Astrocyte (in vitro differentiated cells and primary cell): ENCODE results near the gene OCA2. TPM values are rescaled to one million over a fixed set of nuclear protein-coding genes. Genes with fewer than 3 reads are reported as not detected.

Experiments used
- DNase-seq: peaks from one replicate; pipeline ENCODE4 v3.0.0-alpha.2; 2010; ENCODE audit warnings: low read depth
- FAIRE-seq: peaks from 2 replicates; lab custom pipeline; 2011; peaks lifted over from hg19 to GRCh38; lab: Jason Lieb, UNC
- H2AFZ ChIP-seq: 2 replicates; pipeline ENCODE4 v1.6.0; 2012; ENCODE audit warnings: low read depth, low read length, inconsistent platforms
- H3K27ac ChIP-seq: 2 replicates; pipeline ENCODE4 v1.5.1; 2011; ENCODE audit warnings: low read depth, low read length, inconsistent platforms
- H3K27me3 ChIP-seq: 2 replicates; pipeline ENCODE4 v1.6.0; 2011; ENCODE audit warnings: low read length, inconsistent platforms; ENCODE audit not compliant: insufficient read depth
- H3K36me3 ChIP-seq: 2 replicates; pipeline ENCODE4 v1.5.1; 2011; ENCODE audit warnings: low read length, inconsistent platforms; ENCODE audit not compliant: insufficient read depth
- H3K4me1 ChIP-seq: 2 replicates; pipeline ENCODE4 v1.5.1; 2011; ENCODE audit warnings: low read length, inconsistent platforms; ENCODE audit not compliant: insufficient read depth
- H3K4me2 ChIP-seq: 2 replicates; pipeline ENCODE4 v1.6.0; 2012; ENCODE audit warnings: low read length, inconsistent platforms
- H3K4me3 ChIP-seq: 2 replicates; pipeline ENCODE4 v1.5.1; 2011; ENCODE audit warnings: low read depth, mild to moderate bottlenecking, low read length, inconsistent platforms; ENCODE audit not compliant: insufficient read depth
- H3K79me2 ChIP-seq: 2 replicates; pipeline ENCODE4 v1.6.0; 2012; ENCODE audit warnings: mild to moderate bottlenecking, low read length, inconsistent platforms; ENCODE audit not compliant: insufficient read depth
- H3K9ac ChIP-seq: 2 replicates; pipeline ENCODE4 v1.6.0; 2012; ENCODE audit warnings: mild to moderate bottlenecking, low read length, inconsistent platforms
- H3K9me3 ChIP-seq: 2 replicates; pipeline ENCODE4 v1.5.1; 2012; ENCODE audit warnings: low read depth, mild to moderate bottlenecking, low read length, inconsistent platforms; ENCODE audit not compliant: insufficient read depth
- H4K20me1 ChIP-seq: 2 replicates; pipeline ENCODE4 v1.6.0; 2012; ENCODE audit warnings: low read length, inconsistent platforms; ENCODE audit not compliant: insufficient read depth
- H3K27ac Mint-ChIP-seq: one replicate; pipeline ENCODE4 v1.8.0; 2021; ENCODE audit warnings: mild to moderate bottlenecking, mixed read lengths; ENCODE audit not compliant: unreplicated experiment
- H3K27me3 Mint-ChIP-seq: one replicate; pipeline ENCODE4 v1.8.0; 2021; ENCODE audit warnings: low read depth, mixed read lengths; ENCODE audit not compliant: unreplicated experiment
- H3K36me3 Mint-ChIP-seq: one replicate; pipeline ENCODE4 v1.8.0; 2021; ENCODE audit warnings: low read depth, mixed read lengths; ENCODE audit not compliant: unreplicated experiment
- H3K4me1 Mint-ChIP-seq: one replicate; pipeline ENCODE4 v1.8.0; 2021; ENCODE audit warnings: low read depth, mixed read lengths; ENCODE audit not compliant: unreplicated experiment
- H3K4me3 Mint-ChIP-seq: one replicate; pipeline ENCODE4 v1.8.0; 2021; ENCODE audit warnings: mild to moderate bottlenecking, moderate library complexity, mixed read lengths; ENCODE audit not compliant: unreplicated experiment
- H3K9me3 Mint-ChIP-seq: one replicate; pipeline ENCODE4 v1.8.0; 2021; ENCODE audit warnings: mild to moderate bottlenecking, mixed read lengths; ENCODE audit not compliant: unreplicated experiment
- CTCF ChIP-seq: IDR thresholded peaks from 2 replicates; pipeline ENCODE4 v1.5.1; 2011; ENCODE audit warnings: low read depth, mild to moderate bottlenecking, inconsistent platforms, low read length, moderate library complexity; ENCODE audit not compliant: insufficient read depth
- EZH2 ChIP-seq: IDR thresholded peaks from 2 replicates; pipeline ENCODE4 v1.6.1; 2012; ENCODE audit warnings: mild to moderate bottlenecking, low read length, inconsistent platforms; ENCODE audit not compliant: insufficient read depth
- total RNA-seq: library from RNA; stranded (reverse); gene quantifications from 2 replicates; pipeline ENCODE4 v1.2.1, GENCODE V29; 2021

The OCA2 gene
- total RNA-seq, 1 donor from 2014 or later, result 2.9 TPM

- peak; percentile 92 for FAIRE-seq
These were observed 255.0 kb downstream of the OCA2 start for GRCh38 chr15:27844018-27844666.

GRCh38 chr15:27843146-27843545, 256.0 kb downstream of the OCA2 start:
- H3K79me2 ChIP-seq, result no peaks in the 10 kb centered on the region
- peaks cover 4% of the 10 kb centered on the region for H3K9me3 Mint-ChIP-seq
- peaks cover 21% of the 10 kb centered on the region for H3K4me1 ChIP-seq
- no peak overlapping the region for H3K9ac ChIP-seq
- no peak overlapping the region for H3K4me2 ChIP-seq
- H3K27me3 ChIP-seq, result no peaks in the 10 kb centered on the region
- no peak overlapping the region for H3K4me3 ChIP-seq
- H3K27ac Mint-ChIP-seq, result no peak overlapping the region
- no peak overlapping the region for H3K27ac ChIP-seq
- no peak overlapping the region for H3K4me3 Mint-ChIP-seq
- TF ChIP-seq CTCF, result no peak
- no peak for TF ChIP-seq EZH2
- DNase-seq (no peak), FAIRE-seq (no peak)
- H3K36me3 ChIP-seq, result no peaks in the 10 kb centered on the region
- no peaks in the 10 kb centered on the region for H3K36me3 Mint-ChIP-seq
- no peaks in the 10 kb centered on the region for H3K9me3 ChIP-seq
- H2AFZ ChIP-seq, result no peak overlapping the region
- H3K4me1 Mint-ChIP-seq, result peaks cover 39% of the 10 kb centered on the region
- no peaks in the 10 kb centered on the region for H4K20me1 ChIP-seq
- H3K27me3 Mint-ChIP-seq, result peaks cover 2% of the 10 kb centered on the region

More at GRCh38 chr15:27844018-27844666, 255.0 kb downstream of the OCA2 start:
- Mint-ChIP-seq H3K9me3 (peaks cover 6% of the 10 kb centered on the region), H3K27ac (peak overlapping the region; percentile 86), H3K27me3 (peaks cover 2% of the 10 kb centered on the region), H3K4me1 (peaks cover 37% of the 10 kb centered on the region), H3K36me3 (no peaks in the 10 kb centered on the region), H3K4me3 (peak overlapping the region; percentile 14)
- Histone ChIP-seq H3K4me1 (peaks cover 21% of the 10 kb centered on the region), H3K36me3 (no peaks in the 10 kb centered on the region), H3K4me3 (no peak overlapping the region), H2AFZ (no peak overlapping the region), H3K27me3 (no peaks in the 10 kb centered on the region), H3K27ac (no peak overlapping the region), H3K4me2 (peak overlapping the region; percentile 77), H3K9me3 (peaks cover 3% of the 10 kb centered on the region), H3K79me2 (no peaks in the 10 kb centered on the region), H3K9ac (no peak overlapping the region), H4K20me1 (no peaks in the 10 kb centered on the region)
- DNase-seq, result peak; percentile 90
- no peak for TF ChIP-seq CTCF
- no peak for TF ChIP-seq EZH2

- Histone ChIP-seq H3K79me2 (no peaks in the 10 kb centered on the region), H4K20me1 (no peaks in the 10 kb centered on the region), H3K27ac (no peak overlapping the region), H3K4me3 (no peak overlapping the region), H3K9ac (no peak overlapping the region), H3K4me2 (no peak overlapping the region), H3K4me1 (peaks cover 21% of the 10 kb centered on the region), H2AFZ (no peak overlapping the region), H3K36me3 (no peaks in the 10 kb centered on the region), H3K27me3 (no peaks in the 10 kb centered on the region), H3K9me3 (no peaks in the 10 kb centered on the region)
- Mint-ChIP-seq H3K27ac (no peak overlapping the region), H3K4me1 (peaks cover 45% of the 10 kb centered on the region), H3K9me3 (peaks cover 4% of the 10 kb centered on the region), H3K4me3 (no peak overlapping the region), H3K27me3 (peaks cover 2% of the 10 kb centered on the region), H3K36me3 (no peaks in the 10 kb centered on the region)
- TF ChIP-seq CTCF, result no peak
- no peak for TF ChIP-seq EZH2
- DNase-seq, result peak; percentile 23
- FAIRE-seq, result peak; percentile 64
These were observed 256.6 kb downstream of the OCA2 start for GRCh38 chr15:27842526-27842925.
